ENCODE measurements around the gene KLK3.

Gene KLK3

DNA sequence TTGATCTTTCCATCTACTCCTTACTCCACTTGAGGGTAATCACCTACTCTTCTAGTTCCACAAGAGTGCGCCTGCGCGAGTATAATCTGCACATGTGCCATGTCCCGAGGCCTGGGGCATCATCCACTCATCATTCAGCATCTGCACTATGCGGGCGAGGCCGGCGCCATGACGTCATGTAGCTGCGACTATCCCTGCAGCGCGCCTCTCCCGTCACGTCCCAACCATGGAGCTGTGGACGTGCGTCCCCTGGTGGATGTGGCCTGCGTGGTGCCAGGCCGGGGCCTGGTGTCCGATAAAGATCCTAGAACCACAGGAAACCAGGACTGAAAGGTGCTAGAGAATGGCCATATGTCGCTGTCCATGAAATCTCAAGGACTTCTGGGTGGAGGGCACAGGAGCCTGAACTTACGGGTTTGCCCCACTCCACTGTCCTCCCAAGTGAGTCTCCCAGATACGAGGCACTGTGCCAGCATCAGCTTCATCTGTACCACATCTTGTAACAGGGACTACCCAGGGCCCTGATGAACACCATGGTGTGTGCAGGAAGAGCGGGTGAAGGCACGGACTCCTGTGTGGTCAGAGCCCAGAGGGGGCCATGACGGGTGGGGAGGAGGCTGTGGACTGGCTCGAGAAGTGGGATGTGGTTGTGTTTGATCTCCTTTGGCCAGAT lies 15.8 kb downstream of the KLK3 start:
- Histone ChIP-seq H3K36me3 (no peaks in the 10 kb centered on the region), H3K27ac (no peak overlapping the region), H3K4me3 (ENCODE audit: low read depth in 1 of 2, low read length in 1 of 2) (no peak overlapping the region), H3K9me3 (no peaks in the 10 kb centered on the region), H3K27me3 (peaks cover 50% of the 10 kb centered on the region), H3K4me1 (ENCODE audit: control insufficient read depth in 1 of 2, insufficient read depth in 1 of 2, low read depth in 1 of 2, low read length in 1 of 2) (no peaks in the 10 kb centered on the region)
- TF ChIP-seq, protein P1, sequence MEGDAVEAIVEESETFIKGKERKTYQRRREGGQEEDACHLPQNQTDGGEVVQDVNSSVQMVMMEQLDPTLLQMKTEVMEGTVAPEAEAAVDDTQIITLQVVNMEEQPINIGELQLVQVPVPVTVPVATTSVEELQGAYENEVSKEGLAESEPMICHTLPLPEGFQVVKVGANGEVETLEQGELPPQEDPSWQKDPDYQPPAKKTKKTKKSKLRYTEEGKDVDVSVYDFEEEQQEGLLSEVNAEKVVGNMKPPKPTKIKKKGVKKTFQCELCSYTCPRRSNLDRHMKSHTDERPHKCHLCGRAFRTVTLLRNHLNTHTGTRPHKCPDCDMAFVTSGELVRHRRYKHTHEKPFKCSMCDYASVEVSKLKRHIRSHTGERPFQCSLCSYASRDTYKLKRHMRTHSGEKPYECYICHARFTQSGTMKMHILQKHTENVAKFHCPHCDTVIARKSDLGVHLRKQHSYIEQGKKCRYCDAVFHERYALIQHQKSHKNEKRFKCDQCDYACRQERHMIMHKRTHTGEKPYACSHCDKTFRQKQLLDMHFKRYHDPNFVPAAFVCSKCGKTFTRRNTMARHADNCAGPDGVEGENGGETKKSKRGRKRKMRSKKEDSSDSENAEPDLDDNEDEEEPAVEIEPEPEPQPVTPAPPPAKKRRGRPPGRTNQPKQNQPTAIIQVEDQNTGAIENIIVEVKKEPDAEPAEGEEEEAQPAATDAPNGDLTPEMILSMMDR (IDR thresholded peaks at IDR 0.05) = no peak

DNA sequence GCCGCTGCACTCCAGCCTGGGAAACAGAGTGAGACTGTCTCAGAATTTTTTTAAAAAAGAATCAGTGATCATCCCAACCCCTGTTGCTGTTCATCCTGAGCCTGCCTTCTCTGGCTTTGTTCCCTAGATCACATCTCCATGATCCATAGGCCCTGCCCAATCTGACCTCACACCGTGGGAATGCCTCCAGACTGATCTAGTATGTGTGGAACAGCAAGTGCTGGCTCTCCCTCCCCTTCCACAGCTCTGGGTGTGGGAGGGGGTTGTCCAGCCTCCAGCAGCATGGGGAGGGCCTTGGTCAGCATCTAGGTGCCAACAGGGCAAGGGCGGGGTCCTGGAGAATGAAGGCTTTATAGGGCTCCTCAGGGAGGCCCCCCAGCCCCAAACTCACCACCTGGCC lies 18.3 kb downstream of the KLK3 start, which contains the start of gene KLK2:
KLK2 (plus strand) TSS at position 384 of the 400 bp plus-strand sequence. CDS start 35 bp downstream, outside the sequence.
- TF ChIP-seq, protein P1 (IDR thresholded peaks at IDR 0.05) = no peak
- Histone ChIP-seq H3K27ac (no peak within 1 kb of the TSS), H3K4me3 (ENCODE audit: low read depth in 1 of 2, low read length in 1 of 2) (no peak within 1 kb of the TSS), H3K9me3 (no peaks in the 10 kb centered on the region), H3K4me1 (ENCODE audit: control insufficient read depth in 1 of 2, insufficient read depth in 1 of 2, low read depth in 1 of 2, low read length in 1 of 2) (no peaks in the 10 kb centered on the region), H3K27me3 (peaks cover 60% of the 10 kb centered on the region), H3K36me3 (no peaks in the 10 kb centered on the region)

DNA sequence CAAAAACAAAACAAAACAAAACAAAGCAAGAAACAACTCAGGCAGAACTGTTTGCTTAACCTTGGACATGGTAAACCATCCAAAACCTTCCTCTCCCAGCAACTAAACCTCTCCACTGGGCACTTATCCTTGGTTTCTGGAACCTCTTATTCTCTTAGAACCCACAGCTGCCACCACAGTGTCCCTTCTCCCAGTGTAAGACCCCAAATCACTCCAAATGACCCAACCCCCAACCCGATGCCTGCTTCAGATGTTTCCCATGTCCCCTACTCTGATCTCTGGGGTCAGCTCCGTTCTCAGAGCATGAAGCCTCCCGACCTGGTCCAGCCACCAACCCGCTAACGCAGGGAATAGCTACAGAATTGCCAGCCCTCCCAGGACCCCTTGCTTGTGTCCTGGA lies 19.5 kb downstream of the KLK3 start:
- Histone ChIP-seq H3K27me3 (peaks cover 57% of the 10 kb centered on the region), H3K36me3 (no peaks in the 10 kb centered on the region), H3K4me1 (ENCODE audit: control insufficient read depth in 1 of 2, insufficient read depth in 1 of 2, low read depth in 1 of 2, low read length in 1 of 2) (no peaks in the 10 kb centered on the region), H3K9me3 (no peaks in the 10 kb centered on the region), H3K4me3 (ENCODE audit: low read depth in 1 of 2, low read length in 1 of 2) (no peak overlapping the region), H3K27ac (no peak overlapping the region)
- TF ChIP-seq, protein P1 (IDR thresholded peaks at IDR 0.05) = no peak

DNA sequence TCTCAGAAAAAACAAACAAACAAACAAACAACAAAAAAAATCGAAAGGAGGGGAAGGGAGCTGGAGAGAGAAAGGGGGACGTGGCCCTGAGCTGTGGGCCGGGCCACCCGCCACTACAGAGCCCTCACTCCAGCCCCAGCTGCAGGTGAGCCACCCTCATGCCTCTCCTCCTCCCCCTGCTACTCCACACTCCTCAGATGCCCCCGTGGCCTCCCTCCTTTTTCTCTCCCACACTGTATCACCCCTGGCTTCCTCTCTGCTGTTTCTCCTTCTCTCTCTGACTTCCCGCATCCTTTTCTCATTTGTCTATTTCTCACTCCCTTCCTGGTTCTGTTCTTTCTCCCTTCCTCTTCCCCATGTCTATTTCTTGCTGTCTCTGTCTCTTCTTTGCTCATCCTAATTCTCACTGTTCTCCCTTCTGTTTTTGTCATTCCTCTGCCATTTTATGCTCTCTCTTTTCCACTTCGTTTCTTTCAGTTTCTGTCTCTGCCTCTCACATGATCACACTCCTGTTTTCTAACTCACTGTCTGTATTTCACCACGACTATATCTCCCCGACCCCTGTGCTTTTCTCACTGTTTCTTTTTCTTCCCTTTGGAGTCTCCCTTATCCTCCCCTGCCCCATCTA lies 21.2 kb downstream of the KLK3 start:
- Histone ChIP-seq H3K27ac (no peak overlapping the region), H3K4me1 (ENCODE audit: control insufficient read depth in 1 of 2, insufficient read depth in 1 of 2, low read depth in 1 of 2, low read length in 1 of 2) (no peaks in the 10 kb centered on the region), H3K4me3 (ENCODE audit: low read depth in 1 of 2, low read length in 1 of 2) (no peak overlapping the region), H3K27me3 (peaks cover 54% of the 10 kb centered on the region), H3K9me3 (no peaks in the 10 kb centered on the region), H3K36me3 (no peaks in the 10 kb centered on the region)
- TF ChIP-seq, protein P1 (IDR thresholded peaks at IDR 0.05) = no peak

GRCh38 chr19:50876456-50876855 lies 21.7 kb downstream of the KLK3 start:
- H3K27ac ChIP-seq = no peak overlapping the region
- TF ChIP-seq, protein P1 (IDR thresholded peaks at IDR 0.05) = no peak
- H3K4me1 ChIP-seq (ENCODE audit: control insufficient read depth in 1 of 2, insufficient read depth in 1 of 2, low read depth in 1 of 2, low read length in 1 of 2) = no peaks in the 10 kb centered on the region
- H3K36me3 ChIP-seq = no peaks in the 10 kb centered on the region
- no peaks in the 10 kb centered on the region for H3K9me3 ChIP-seq
- H3K27me3 ChIP-seq = peaks cover 54% of the 10 kb centered on the region
- no peak overlapping the region for H3K4me3 ChIP-seq (ENCODE audit: low read depth in 1 of 2, low read length in 1 of 2)
